ENCODE measurements around the gene OTUD1. TPM values are rescaled to one million over a fixed set of nuclear protein-coding genes. Genes with fewer than 3 reads are reported as not detected.
A peak's percentile ranks its signal among the peaks of the same experiment; 100 is the strongest.

The OTUD1 gene
- total and polyA plus RNA-seq, 2 donors (not counting 1 experiment from before 2014, with no cell fraction given), result 69.0 to 92.8 TPM

DNA sequence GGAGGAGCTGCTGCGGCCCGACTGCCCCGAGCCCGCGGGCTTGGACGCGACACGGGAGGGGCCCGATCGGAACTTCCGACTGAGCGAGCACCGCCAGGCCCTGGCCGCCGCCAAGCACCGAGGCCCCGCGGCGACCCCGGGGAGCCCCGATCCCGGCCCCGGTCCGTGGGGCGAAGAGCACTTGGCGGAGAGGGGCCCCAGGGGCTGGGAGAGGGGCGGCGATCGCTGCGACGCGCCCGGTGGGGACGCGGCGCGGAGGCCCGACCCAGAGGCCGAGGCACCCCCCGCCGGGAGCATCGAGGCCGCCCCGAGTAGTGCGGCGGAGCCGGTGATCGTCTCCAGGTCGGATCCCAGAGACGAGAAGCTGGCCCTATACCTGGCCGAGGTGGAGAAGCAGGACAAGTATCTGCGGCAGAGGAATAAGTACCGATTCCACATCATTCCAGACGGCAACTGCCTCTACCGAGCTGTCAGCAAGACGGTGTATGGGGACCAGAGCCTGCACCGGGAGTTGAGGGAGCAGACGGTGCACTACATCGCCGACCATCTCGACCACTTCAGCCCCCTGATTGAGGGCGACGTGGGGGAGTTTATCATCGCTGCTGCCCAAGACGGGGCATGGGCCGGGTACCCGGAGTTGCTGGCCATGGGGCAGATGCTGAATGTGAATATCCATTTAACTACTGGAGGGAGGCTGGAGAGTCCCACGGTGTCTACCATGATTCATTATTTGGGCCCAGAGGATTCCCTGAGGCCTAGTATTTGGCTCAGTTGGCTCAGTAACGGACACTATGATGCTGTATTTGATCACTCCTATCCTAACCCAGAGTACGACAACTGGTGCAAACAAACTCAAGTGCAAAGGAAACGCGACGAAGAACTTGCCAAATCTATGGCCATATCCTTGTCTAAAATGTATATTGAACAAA, 1.4 kb downstream of the OTUD1 start:
- POLR2A ChIA-PET, result interaction anchor here (3.4 kb wide), 1 partner anchor 9 kb away, joined by 24 read pairs; no protein-coding TSS in a partner anchor
- peaks cover 41% of the 10 kb centered on the region for H4K20me1 ChIP-seq (ENCODE audit: control insufficient read depth, insufficient read depth, low read length, poor library complexity, severe bottlenecking)
- no peaks in the 10 kb centered on the region for H3K9me3 ChIP-seq (ENCODE audit: control extremely low read depth in 1 of 3, control insufficient read depth in 2 of 3, insufficient read depth in 1 of 3, low read length in 2 of 3)
- 2% methylated on average over 69 of the region's 73 CpGs for WGBS (ENCODE audit: insufficient coverage)
- CTCF ChIA-PET, result interaction anchor here (0.9 to 1.9 kb wide), 3 partner anchors 9 to 84 kb away, joined by 3 to 5 read pairs (median 4); no protein-coding TSS in a partner anchor
- H3K27me3 Mint-ChIP-seq, result no peaks in the 10 kb centered on the region
- H3K4me3 Mint-ChIP-seq, result peak overlapping the region; percentile 98
- H3K4me2 ChIP-seq (replicated peaks; ENCODE audit: low read depth, low read length, poor library complexity, severe bottlenecking), result peak overlapping the region; percentile 79
- H3K4me1 ChIP-seq (ENCODE audit: control insufficient read depth in 2 of 2, insufficient read depth in 2 of 2, low read length in 2 of 2), result peaks cover 33 to 44% of the 10 kb centered on the region in 2 donors
- ATAC-seq (ENCODE audit: low read depth) (no peak), DNase-seq (peak; percentile 53)
- H3K27ac ChIP-seq (ENCODE audit: low read length in 2 of 2), result peak overlapping the region; percentile 61 to 85
- no peaks in the 10 kb centered on the region for H3K9me3 Mint-ChIP-seq (ENCODE audit: insufficient read depth)
- peak overlapping the region; percentile 70 to 93 (median 87) for H3K4me3 ChIP-seq (ENCODE audit: control extremely low read depth in 1 of 5, extremely low read depth in 1 of 5, insufficient read depth in 1 of 5, low read depth in 2 of 5, low read length in 4 of 5)
- intact Hi-C loops (cut with micrococcal nuclease), result loop anchor here (1.0 to 10.0 kb wide), 9 partner anchors 8 to 1437 kb away; partner anchors contain the start of genes ARHGAP21, BMI1, C10orf67 and DNAJC1
- peak overlapping the region; percentile 92 for H3K9ac ChIP-seq (ENCODE audit: low read length)
- no peaks in the 10 kb centered on the region for H3K27me3 ChIP-seq (replicated peaks in 1 of 4; ENCODE audit: control extremely low read depth in 1 of 4, control insufficient read depth in 3 of 4, insufficient read depth in 4 of 4, low read length in 3 of 4)
- H3K4me1 Mint-ChIP-seq, result peaks cover 51% of the 10 kb centered on the region
- peaks cover 4 to 8% of the 10 kb centered on the region in 2 experiments for H3K36me3 ChIP-seq (replicated peaks in 1 of 2; ENCODE audit: control extremely low read depth in 1 of 2, control insufficient read depth in 1 of 2, extremely low read depth in 1 of 2, insufficient read depth in 2 of 2, low read length in 1 of 2)
- TF ChIP-seq, protein P1, sequence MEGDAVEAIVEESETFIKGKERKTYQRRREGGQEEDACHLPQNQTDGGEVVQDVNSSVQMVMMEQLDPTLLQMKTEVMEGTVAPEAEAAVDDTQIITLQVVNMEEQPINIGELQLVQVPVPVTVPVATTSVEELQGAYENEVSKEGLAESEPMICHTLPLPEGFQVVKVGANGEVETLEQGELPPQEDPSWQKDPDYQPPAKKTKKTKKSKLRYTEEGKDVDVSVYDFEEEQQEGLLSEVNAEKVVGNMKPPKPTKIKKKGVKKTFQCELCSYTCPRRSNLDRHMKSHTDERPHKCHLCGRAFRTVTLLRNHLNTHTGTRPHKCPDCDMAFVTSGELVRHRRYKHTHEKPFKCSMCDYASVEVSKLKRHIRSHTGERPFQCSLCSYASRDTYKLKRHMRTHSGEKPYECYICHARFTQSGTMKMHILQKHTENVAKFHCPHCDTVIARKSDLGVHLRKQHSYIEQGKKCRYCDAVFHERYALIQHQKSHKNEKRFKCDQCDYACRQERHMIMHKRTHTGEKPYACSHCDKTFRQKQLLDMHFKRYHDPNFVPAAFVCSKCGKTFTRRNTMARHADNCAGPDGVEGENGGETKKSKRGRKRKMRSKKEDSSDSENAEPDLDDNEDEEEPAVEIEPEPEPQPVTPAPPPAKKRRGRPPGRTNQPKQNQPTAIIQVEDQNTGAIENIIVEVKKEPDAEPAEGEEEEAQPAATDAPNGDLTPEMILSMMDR (IDR thresholded peaks at IDR 0.05), result no peak
- TF ChIP-seq EZH2 (IDR thresholded peaks at IDR 0.05; ENCODE audit: borderline replicate concordance, insufficient read depth, low read depth, low read length, poor library complexity, severe bottlenecking), result no peak
- H2AFZ ChIP-seq (ENCODE audit: insufficient read depth, low read depth, low read length, poor library complexity, severe bottlenecking), result peak overlapping the region; percentile 26
- peak overlapping the region; percentile 96 for H3K27ac Mint-ChIP-seq
- H3K79me2 ChIP-seq (ENCODE audit: control insufficient read depth, insufficient read depth, low read length), result peaks cover 54% of the 10 kb centered on the region
